Adrenal gland (tissue), 5 donors: ENCODE measurements around the gene ADAM19.

Source experiments
- POLR2A ChIP-seq, 2 donors: fragments of 450-650 bp; IDR thresholded peaks; one replicate each; pipeline ENCODE4 v1.6.1; 2017; ENCODE audit warnings: antibody characterized with exemption in 2 of 2, mild to moderate bottlenecking in 2 of 2, moderate library complexity in 1 of 2
- TF ChIP-seq, protein P1 (sequence below), 6 experiments: fragments of 450-650 bp in 4 of 6; fragments of 200-600 bp in 2 of 6; sonication (generic) in 1 of 6; IDR thresholded peaks; 1 replicate in 5 of 6; 2 replicates in 1 of 6; pipeline versions ENCODE4 v1.5.1 to v1.8.0; 2016 to 2021; ENCODE audit warnings: antibody characterized with exemption in 6 of 6, mild to moderate bottlenecking in 2 of 6, moderate library complexity in 1 of 6
- donor health status: DM: no; HTN: no; CAD: no.

DNA sequence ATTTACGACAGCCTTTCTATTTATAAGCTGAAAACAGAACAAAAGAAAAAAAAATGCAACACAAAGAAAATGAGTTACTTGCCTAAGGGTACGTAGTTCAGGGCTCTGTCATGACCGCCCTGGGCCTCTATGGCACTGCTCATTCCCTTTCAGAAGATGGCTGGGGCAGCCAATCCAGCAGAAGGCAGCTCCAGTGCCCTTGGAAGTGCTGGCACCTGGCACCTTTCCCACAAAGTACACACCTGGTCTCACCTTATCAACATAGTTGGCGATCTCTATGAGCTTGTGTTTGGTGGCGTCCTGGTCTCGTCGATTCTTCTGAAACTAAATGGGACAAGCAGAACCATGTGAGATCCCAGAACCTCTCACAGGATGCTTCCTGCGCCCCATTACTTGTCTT is 62.4 kb downstream of the ADAM19 start:
- TF ChIP-seq POLR2A (IDR thresholded peaks at IDR 0.05), result no peak
- TF ChIP-seq, protein P1, sequence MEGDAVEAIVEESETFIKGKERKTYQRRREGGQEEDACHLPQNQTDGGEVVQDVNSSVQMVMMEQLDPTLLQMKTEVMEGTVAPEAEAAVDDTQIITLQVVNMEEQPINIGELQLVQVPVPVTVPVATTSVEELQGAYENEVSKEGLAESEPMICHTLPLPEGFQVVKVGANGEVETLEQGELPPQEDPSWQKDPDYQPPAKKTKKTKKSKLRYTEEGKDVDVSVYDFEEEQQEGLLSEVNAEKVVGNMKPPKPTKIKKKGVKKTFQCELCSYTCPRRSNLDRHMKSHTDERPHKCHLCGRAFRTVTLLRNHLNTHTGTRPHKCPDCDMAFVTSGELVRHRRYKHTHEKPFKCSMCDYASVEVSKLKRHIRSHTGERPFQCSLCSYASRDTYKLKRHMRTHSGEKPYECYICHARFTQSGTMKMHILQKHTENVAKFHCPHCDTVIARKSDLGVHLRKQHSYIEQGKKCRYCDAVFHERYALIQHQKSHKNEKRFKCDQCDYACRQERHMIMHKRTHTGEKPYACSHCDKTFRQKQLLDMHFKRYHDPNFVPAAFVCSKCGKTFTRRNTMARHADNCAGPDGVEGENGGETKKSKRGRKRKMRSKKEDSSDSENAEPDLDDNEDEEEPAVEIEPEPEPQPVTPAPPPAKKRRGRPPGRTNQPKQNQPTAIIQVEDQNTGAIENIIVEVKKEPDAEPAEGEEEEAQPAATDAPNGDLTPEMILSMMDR (IDR thresholded peaks at IDR 0.05), result no peak
